Measurements from ENCODE around the gene ACSF2. TPM values are rescaled to one million over a fixed set of nuclear protein-coding genes. Genes with fewer than 3 reads are reported as not detected.

ACSF2 gene
- total RNA-seq, 1 experiment from 2014 or later: 161 TPM

DNA sequence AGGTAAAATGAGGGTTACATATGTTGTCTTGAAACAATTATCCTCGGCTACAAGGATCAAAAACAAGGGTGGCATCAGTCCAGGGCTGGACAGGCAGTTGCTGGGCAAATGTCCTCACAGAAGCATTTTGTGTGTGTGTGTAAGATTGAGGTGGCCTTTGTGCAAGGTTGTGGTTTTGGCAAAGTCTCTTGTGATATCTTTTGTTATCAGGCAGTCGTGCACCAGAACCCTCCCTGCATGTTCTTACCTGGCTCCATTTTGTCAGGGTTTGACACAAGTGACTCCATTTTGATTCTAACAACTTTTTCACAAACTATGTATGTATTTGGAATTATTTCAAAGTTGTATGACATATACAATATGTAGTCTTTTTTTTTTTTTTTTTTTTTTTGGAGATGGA, 22.6 kb downstream of the ACSF2 start:
- Mint-ChIP-seq H3K27me3 (ENCODE audit: insufficient read depth, unreplicated experiment) (no peaks in the 10 kb centered on the region), H3K9me3 (ENCODE audit: unreplicated experiment) (no peaks in the 10 kb centered on the region), H3K4me3 (ENCODE audit: unreplicated experiment) (no peak overlapping the region), H3K27ac (ENCODE audit: unreplicated experiment) (no peak overlapping the region), H3K36me3 (ENCODE audit: insufficient read depth, unreplicated experiment) (peaks cover 11% of the 10 kb centered on the region), H3K4me1 (ENCODE audit: low read depth, unreplicated experiment) (peaks cover 42% of the 10 kb centered on the region)
- H3K36me3 ChIP-seq (ENCODE audit: control insufficient read depth, insufficient read depth, low read length): no peaks in the 10 kb centered on the region
- ChIA-PET POLR2A (no interaction called here), CTCF (interaction anchor here (1.4 kb wide), 1 partner anchor 31 kb away, joined by 4 read pairs; no protein-coding TSS in a partner anchor)
- H3K4me1 ChIP-seq: peaks cover 38% of the 10 kb centered on the region
- no TSS peak for BruUV-seq (replicated peaks)
- H3K9me3 ChIP-seq: no peaks in the 10 kb centered on the region
- TF ChIP-seq, protein P1, sequence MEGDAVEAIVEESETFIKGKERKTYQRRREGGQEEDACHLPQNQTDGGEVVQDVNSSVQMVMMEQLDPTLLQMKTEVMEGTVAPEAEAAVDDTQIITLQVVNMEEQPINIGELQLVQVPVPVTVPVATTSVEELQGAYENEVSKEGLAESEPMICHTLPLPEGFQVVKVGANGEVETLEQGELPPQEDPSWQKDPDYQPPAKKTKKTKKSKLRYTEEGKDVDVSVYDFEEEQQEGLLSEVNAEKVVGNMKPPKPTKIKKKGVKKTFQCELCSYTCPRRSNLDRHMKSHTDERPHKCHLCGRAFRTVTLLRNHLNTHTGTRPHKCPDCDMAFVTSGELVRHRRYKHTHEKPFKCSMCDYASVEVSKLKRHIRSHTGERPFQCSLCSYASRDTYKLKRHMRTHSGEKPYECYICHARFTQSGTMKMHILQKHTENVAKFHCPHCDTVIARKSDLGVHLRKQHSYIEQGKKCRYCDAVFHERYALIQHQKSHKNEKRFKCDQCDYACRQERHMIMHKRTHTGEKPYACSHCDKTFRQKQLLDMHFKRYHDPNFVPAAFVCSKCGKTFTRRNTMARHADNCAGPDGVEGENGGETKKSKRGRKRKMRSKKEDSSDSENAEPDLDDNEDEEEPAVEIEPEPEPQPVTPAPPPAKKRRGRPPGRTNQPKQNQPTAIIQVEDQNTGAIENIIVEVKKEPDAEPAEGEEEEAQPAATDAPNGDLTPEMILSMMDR (IDR thresholded peaks at IDR 0.05; ENCODE audit: insufficient read depth in 1 of 2, low read depth in 1 of 2, low read length in 1 of 2, severe bottlenecking in 1 of 2, unreplicated experiment in 1 of 2): no peak
- H3K27me3 ChIP-seq (replicated peaks; ENCODE audit: control insufficient read depth, insufficient read depth, low read length): no peaks in the 10 kb centered on the region
- intact Hi-C loops (cut with micrococcal nuclease; ENCODE audit: unreplicated experiment): no loop called here
- no peak overlapping the region for H3K4me3 ChIP-seq (ENCODE audit: low read depth, low read length)
- no peak for DNase-seq

DNA sequence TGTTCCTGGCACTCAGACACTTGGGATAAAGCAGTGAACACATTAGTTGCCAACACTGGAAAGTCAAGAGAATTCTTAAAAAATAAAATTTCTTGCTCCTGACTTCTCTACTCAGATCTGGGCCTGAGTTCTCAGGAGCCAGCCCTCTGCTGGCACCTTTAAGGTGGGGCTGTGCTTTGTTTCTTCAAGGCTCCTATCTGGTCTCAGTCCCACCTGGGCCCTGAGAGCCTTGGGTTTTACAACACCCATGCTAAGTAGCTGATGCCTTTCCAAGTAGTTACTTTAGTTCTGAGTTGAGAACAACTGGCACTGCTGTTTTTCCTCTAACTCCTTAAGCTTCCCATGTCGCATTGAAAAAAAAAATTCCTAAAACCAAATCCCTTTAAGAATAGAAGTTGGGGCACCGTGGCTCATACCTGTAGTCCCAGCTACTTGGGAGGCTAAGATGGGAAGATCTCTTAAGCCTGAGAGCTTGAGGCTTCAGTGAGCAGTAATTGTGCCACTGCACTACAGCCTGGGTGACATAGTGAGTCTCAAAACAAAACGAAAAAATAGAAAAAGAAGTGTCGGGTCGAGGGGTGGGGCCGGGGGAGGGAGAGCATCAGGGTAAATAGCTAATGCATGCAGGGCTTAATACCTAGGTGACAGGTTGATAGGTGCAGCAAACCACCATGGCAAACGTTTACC, 26.1 kb downstream of the ACSF2 start:
- TF ChIP-seq, protein P1 (IDR thresholded peaks at IDR 0.05; ENCODE audit: insufficient read depth in 1 of 2, low read depth in 1 of 2, low read length in 1 of 2, severe bottlenecking in 1 of 2, unreplicated experiment in 1 of 2): no peak
- Mint-ChIP-seq H3K27ac (ENCODE audit: unreplicated experiment) (no peak overlapping the region), H3K36me3 (ENCODE audit: insufficient read depth, unreplicated experiment) (peaks cover 16% of the 10 kb centered on the region), H3K9me3 (ENCODE audit: unreplicated experiment) (no peaks in the 10 kb centered on the region), H3K4me3 (ENCODE audit: unreplicated experiment) (no peak overlapping the region), H3K27me3 (ENCODE audit: insufficient read depth, unreplicated experiment) (no peaks in the 10 kb centered on the region), H3K4me1 (ENCODE audit: low read depth, unreplicated experiment) (peaks cover 16% of the 10 kb centered on the region)
- H3K27me3 ChIP-seq (replicated peaks; ENCODE audit: control insufficient read depth, insufficient read depth, low read length): no peaks in the 10 kb centered on the region
- H3K4me3 ChIP-seq (ENCODE audit: low read depth, low read length): no peak overlapping the region
- CTCF ChIA-PET: interaction anchor here (0.5 to 1.2 kb wide), 2 partner anchors 54 to 219 kb away, joined by 3 read pairs; no protein-coding TSS in a partner anchor
- H3K36me3 ChIP-seq (ENCODE audit: control insufficient read depth, insufficient read depth, low read length): 0 out of 2 replicates have a peak, but pooled peaks cover 3% of the 10 kb centered on the region
- POLR2A ChIA-PET: interaction anchor here (1.0 kb wide), 1 partner anchor 26 kb away, joined by 5 read pairs; the partner anchor contains the start of gene ACSF2
- no peak for DNase-seq
- no peaks in the 10 kb centered on the region for H3K9me3 ChIP-seq
- intact Hi-C loops (cut with micrococcal nuclease; ENCODE audit: unreplicated experiment): no loop called here
- H3K4me1 ChIP-seq: peaks cover 19% of the 10 kb centered on the region
- BruUV-seq (replicated peaks): no TSS peak

DNA sequence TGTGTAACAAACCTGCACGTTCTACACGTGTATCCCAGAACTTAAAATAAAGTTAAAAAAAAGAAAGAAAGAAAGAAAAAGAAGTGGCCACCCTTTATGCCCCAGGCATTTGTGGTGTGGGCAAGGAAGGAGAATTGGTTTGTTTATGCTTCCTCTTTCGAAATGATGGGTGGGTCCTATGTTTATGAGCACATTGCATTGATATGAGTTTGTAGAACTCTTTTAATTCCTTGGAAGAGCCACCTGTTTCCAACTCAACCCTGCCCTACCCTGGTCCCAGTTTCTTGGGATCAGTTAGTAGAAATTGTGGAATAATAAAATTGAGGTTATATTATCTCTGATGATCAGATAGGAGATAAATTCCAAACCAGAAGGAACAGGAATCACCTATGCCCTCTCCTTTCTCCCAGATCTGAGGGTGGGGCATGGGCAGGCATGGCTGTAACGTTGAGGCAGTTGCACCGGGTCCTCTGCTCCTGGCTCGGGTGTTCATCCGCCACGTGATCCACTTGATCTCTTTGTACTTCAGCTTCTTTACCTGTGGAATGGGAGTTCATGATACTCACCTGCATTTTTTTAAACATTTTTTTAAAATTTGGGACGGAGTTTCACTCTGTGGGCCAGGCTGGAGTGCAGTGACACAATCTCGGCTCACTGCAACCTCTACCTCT, 26.7 kb downstream of the ACSF2 start:
- no peaks in the 10 kb centered on the region for H3K27me3 Mint-ChIP-seq (ENCODE audit: insufficient read depth, unreplicated experiment)
- no peaks in the 10 kb centered on the region for H3K9me3 Mint-ChIP-seq (ENCODE audit: unreplicated experiment)
- 0 out of 2 replicates have a peak, but pooled peaks cover 3% of the 10 kb centered on the region for H3K36me3 ChIP-seq (ENCODE audit: control insufficient read depth, insufficient read depth, low read length)
- intact Hi-C loops (cut with micrococcal nuclease; ENCODE audit: unreplicated experiment): no loop called here
- no TSS peak for BruUV-seq (replicated peaks)
- no peak overlapping the region for H3K27ac Mint-ChIP-seq (ENCODE audit: unreplicated experiment)
- no peaks in the 10 kb centered on the region for H3K27me3 ChIP-seq (replicated peaks; ENCODE audit: control insufficient read depth, insufficient read depth, low read length)
- no peak overlapping the region for H3K4me3 ChIP-seq (ENCODE audit: low read depth, low read length)
- ChIA-PET POLR2A (interaction anchor here (0.6 to 1.0 kb wide), 2 partner anchors 26 to 27 kb away, joined by 3 to 5 read pairs; partner anchors contain the start of gene ACSF2), CTCF (interaction anchor here (0.5 to 1.3 kb wide), 5 partner anchors 27 to 355 kb away, joined by 3 to 6 read pairs (median 4); partner anchors contain the start of gene LRRC59)
- peaks cover 16% of the 10 kb centered on the region for H3K36me3 Mint-ChIP-seq (ENCODE audit: insufficient read depth, unreplicated experiment)
- no peaks in the 10 kb centered on the region for H3K9me3 ChIP-seq
- DNase-seq: no peak
- H3K4me3 Mint-ChIP-seq (ENCODE audit: unreplicated experiment): no peak overlapping the region
- peaks cover 15% of the 10 kb centered on the region for H3K4me1 Mint-ChIP-seq (ENCODE audit: low read depth, unreplicated experiment)
- TF ChIP-seq, protein P1 (IDR thresholded peaks at IDR 0.05; ENCODE audit: insufficient read depth in 1 of 2, low read depth in 1 of 2, low read length in 1 of 2, severe bottlenecking in 1 of 2, unreplicated experiment in 1 of 2): no peak
- peaks cover 16% of the 10 kb centered on the region for H3K4me1 ChIP-seq
